Fibroblast of lung (primary cell): ENCODE data around the gene PKHD1. TPM values are rescaled to one million over a fixed set of nuclear protein-coding genes. Genes with fewer than 3 reads are reported as not detected.

Experiments used
- DNase-seq, 2 donors: peaks; one replicate each; pipeline versions ENCODE4 v3.0.0 to v3.0.0-alpha.2; 2010; ENCODE audit warnings: low read depth in 2 of 2
- H2AFZ ChIP-seq: 2 replicates; pipeline ENCODE4 v1.5.1; 2012; ENCODE audit warnings: low read length, control low read depth, inconsistent platforms
- H3K27ac ChIP-seq: 2 replicates; pipeline ENCODE4 v1.5.1; 2011; ENCODE audit warnings: low read length, control low read depth; ENCODE audit not compliant: insufficient read depth
- H3K27me3 ChIP-seq: 2 replicates; pipeline ENCODE4 v1.5.1; 2011; ENCODE audit warnings: mild to moderate bottlenecking, low read length; ENCODE audit not compliant: control insufficient read depth, insufficient read depth
- H3K36me3 ChIP-seq: 2 replicates; pipeline ENCODE4 v1.5.1; 2011; ENCODE audit warnings: low read length; ENCODE audit not compliant: control insufficient read depth, insufficient read depth
- H3K4me1 ChIP-seq: 2 replicates; pipeline ENCODE4 v1.5.1; 2011; ENCODE audit warnings: low read length; ENCODE audit not compliant: control insufficient read depth, insufficient read depth; ENCODE audit errors: extremely low read depth
- H3K4me2 ChIP-seq: 2 replicates; pipeline ENCODE4 v1.5.1; 2011; ENCODE audit warnings: low read length, control low read depth; ENCODE audit not compliant: insufficient read depth; ENCODE audit errors: extremely low read depth
- H3K4me3 ChIP-seq, 4 experiments: fragments of 200-600 bp in 1 of 4; sonication (generic) in 1 of 4; replicated peaks in 1 of 4; 2 replicates each; pipeline ENCODE4 v1.5.1; 2011 to 2016; ENCODE audit warnings: low read length in 4 of 4, low read depth in 3 of 4, mild to moderate bottlenecking in 3 of 4, control low read depth in 2 of 4, inconsistent platforms in 1 of 4, mixed read lengths in 1 of 4; ENCODE audit not compliant: insufficient read depth in 1 of 4; ENCODE audit errors: control extremely low read depth in 1 of 4
- H3K79me2 ChIP-seq: 2 replicates; pipeline ENCODE4 v1.5.1; 2012; ENCODE audit warnings: mild to moderate bottlenecking, low read length, inconsistent platforms; ENCODE audit not compliant: control insufficient read depth, insufficient read depth
- H3K9ac ChIP-seq: 2 replicates; pipeline ENCODE4 v1.5.1; 2011; ENCODE audit warnings: mild to moderate bottlenecking, low read length, control low read depth; ENCODE audit not compliant: insufficient read depth
- H3K9me3 ChIP-seq: 2 replicates; pipeline ENCODE4 v1.5.1; 2012; ENCODE audit warnings: low read depth, low read length; ENCODE audit not compliant: control insufficient read depth, insufficient read depth
- H4K20me1 ChIP-seq: 2 replicates; pipeline ENCODE4 v1.5.1; 2011; ENCODE audit warnings: low read length; ENCODE audit not compliant: control insufficient read depth, insufficient read depth; ENCODE audit errors: extremely low read depth
- EZH2 ChIP-seq: IDR thresholded peaks from 2 replicates; pipeline ENCODE4 v1.5.1; 2012; ENCODE audit warnings: low read length, control low read depth, mild to moderate bottlenecking; ENCODE audit errors: missing control alignments
- polyA plus RNA-seq, 2 donors: library from polyadenylated mRNA; depleted of rRNA in 1 of 2; stranded (reverse) in 1 of 2; unstranded in 1 of 2; fragments of >200 nt; gene quantifications; 2 replicates each; pipeline ENCODE4 v1.2.1, GENCODE V29; 2011 to 2012; ENCODE audit warnings: missing spikeins in 1 of 2
- total RNA-seq: library from RNA; depleted of rRNA; stranded (reverse); fragments of >200 nt; gene quantifications from 2 replicates; pipeline ENCODE4 v1.2.1, GENCODE V29; 2014
- TF ChIP-seq, protein P1 (sequence below), 2 donors: IDR thresholded peaks in 1 of 2; conservative IDR thresholded peaks in 1 of 2; 1 replicate in 1 of 2; 2 replicates in 1 of 2; pipeline ENCODE4 v1.5.1; 2011 to 2012; ENCODE audit warnings: low read length in 2 of 2, control low read depth in 1 of 2, inconsistent platforms in 1 of 2, low read depth in 1 of 2, mild to moderate bottlenecking in 1 of 2

Gene PKHD1
- total and polyA plus RNA-seq, 2 donors (not counting 1 experiment from before 2014, with no cell fraction given), result not detected

- Histone ChIP-seq H3K4me2 (no peak overlapping the region), H4K20me1 (no peaks in the 10 kb centered on the region), H3K9me3 (no peaks in the 10 kb centered on the region), H3K79me2 (no peaks in the 10 kb centered on the region), H3K4me3 (no peak overlapping the region), H3K9ac (no peak overlapping the region), H3K36me3 (no peaks in the 10 kb centered on the region), H3K4me1 (no peaks in the 10 kb centered on the region), H3K27ac (no peak overlapping the region), H2AFZ (no peak overlapping the region), H3K27me3 (no peaks in the 10 kb centered on the region)
- TF ChIP-seq, protein P1, sequence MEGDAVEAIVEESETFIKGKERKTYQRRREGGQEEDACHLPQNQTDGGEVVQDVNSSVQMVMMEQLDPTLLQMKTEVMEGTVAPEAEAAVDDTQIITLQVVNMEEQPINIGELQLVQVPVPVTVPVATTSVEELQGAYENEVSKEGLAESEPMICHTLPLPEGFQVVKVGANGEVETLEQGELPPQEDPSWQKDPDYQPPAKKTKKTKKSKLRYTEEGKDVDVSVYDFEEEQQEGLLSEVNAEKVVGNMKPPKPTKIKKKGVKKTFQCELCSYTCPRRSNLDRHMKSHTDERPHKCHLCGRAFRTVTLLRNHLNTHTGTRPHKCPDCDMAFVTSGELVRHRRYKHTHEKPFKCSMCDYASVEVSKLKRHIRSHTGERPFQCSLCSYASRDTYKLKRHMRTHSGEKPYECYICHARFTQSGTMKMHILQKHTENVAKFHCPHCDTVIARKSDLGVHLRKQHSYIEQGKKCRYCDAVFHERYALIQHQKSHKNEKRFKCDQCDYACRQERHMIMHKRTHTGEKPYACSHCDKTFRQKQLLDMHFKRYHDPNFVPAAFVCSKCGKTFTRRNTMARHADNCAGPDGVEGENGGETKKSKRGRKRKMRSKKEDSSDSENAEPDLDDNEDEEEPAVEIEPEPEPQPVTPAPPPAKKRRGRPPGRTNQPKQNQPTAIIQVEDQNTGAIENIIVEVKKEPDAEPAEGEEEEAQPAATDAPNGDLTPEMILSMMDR (conservative IDR thresholded peaks at IDR 0.05 in 1 of 2, IDR thresholded peaks at IDR 0.05 in 1 of 2; ENCODE audit: low read depth in 1 of 2, low read length in 2 of 2), result no peak
- no peak for TF ChIP-seq EZH2
- no peak for DNase-seq
Observed at GRCh38 chr6:52061481-52061880, 25.9 kb downstream of the PKHD1 start.

DNA sequence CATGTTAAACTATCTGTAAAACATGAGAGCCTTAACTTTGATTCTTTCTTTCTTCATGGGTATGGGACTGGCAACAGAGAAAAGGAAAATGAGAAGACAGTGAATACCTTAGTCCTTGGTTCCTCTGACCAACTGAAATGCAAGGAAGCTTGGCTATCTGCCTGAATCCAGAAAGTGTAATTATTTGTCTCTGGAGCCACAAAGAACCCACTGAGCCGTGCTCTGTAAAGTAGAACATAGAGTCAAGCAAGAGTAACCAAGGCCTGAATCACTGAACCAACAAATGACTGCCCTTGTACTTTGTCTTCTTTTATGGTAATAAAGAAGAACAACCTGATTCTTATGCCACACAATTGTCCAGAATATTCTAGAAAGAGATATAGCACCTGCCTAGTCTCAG lies 27.6 kb downstream of the PKHD1 start:
- Histone ChIP-seq H3K9ac (no peak overlapping the region), H3K4me2 (no peak overlapping the region), H3K79me2 (no peaks in the 10 kb centered on the region), H4K20me1 (no peaks in the 10 kb centered on the region), H3K4me1 (no peaks in the 10 kb centered on the region), H3K9me3 (no peaks in the 10 kb centered on the region), H2AFZ (no peak overlapping the region), H3K27me3 (no peaks in the 10 kb centered on the region), H3K27ac (no peak overlapping the region), H3K4me3 (no peak overlapping the region), H3K36me3 (no peaks in the 10 kb centered on the region)
- no peak for DNase-seq
- no peak for TF ChIP-seq EZH2
- TF ChIP-seq, protein P1 (conservative IDR thresholded peaks at IDR 0.05 in 1 of 2, IDR thresholded peaks at IDR 0.05 in 1 of 2; ENCODE audit: low read depth in 1 of 2, low read length in 2 of 2), result no peak

DNA sequence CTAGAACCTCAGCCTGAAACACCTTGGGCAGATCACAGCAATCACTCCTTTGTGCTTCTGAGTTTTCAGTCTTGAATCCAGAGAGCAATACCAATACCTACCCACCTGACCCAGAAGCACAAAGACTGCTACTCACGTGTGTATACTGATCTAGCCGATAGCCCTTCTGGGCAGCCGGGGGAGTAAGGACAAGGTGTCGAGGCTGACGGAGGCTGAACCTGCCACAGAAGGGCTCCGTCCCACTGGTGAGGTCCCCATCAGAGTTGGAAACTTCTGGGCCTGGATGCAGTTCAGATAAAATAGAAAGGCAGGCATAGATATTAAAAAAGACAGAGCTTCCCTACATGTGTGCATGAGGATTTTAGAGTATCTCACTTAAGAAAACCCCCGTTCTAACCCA lies 32.0 kb downstream of the PKHD1 start:
- no peaks in the 10 kb centered on the region for H4K20me1 ChIP-seq
- no peaks in the 10 kb centered on the region for H3K9me3 ChIP-seq

More for the DNA sequence above, 32.0 kb downstream of the PKHD1 start:
- TF ChIP-seq EZH2, result no peak
- TF ChIP-seq, protein P1 (conservative IDR thresholded peaks at IDR 0.05 in 1 of 2, IDR thresholded peaks at IDR 0.05 in 1 of 2; ENCODE audit: low read depth in 1 of 2, low read length in 2 of 2), result no peak
- H3K36me3 ChIP-seq, result no peaks in the 10 kb centered on the region
- H3K9ac ChIP-seq, result no peak overlapping the region
- no peak overlapping the region for H3K4me3 ChIP-seq
- no peak for DNase-seq
- H3K4me1 ChIP-seq, result no peaks in the 10 kb centered on the region
- H3K4me2 ChIP-seq, result no peak overlapping the region
- no peaks in the 10 kb centered on the region for H3K27me3 ChIP-seq
- H2AFZ ChIP-seq, result no peak overlapping the region
- no peak overlapping the region for H3K27ac ChIP-seq
- H3K79me2 ChIP-seq, result no peaks in the 10 kb centered on the region
